H1 (cell line): ENCODE results near the gene USP12. TPM values are rescaled to one million over a fixed set of nuclear protein-coding genes. Genes with fewer than 3 reads are reported as not detected.

Experiments used
- CTCF ChIA-PET: fragments of 300-600 bp; sonication (Branson Sonifier 250); formaldehyde crosslinking; loops from one replicate; lab custom pipeline; 2021; ENCODE audit not compliant: partially characterized antibody; lab: Charles Lee
- POLR2A ChIA-PET: fragments of 300-600 bp; sonication (Branson Sonifier 250); formaldehyde crosslinking; loops from one replicate; lab custom pipeline; 2021; ENCODE audit warnings: inconsistent platforms; ENCODE audit not compliant: partially characterized antibody; lab: Charles Lee
- DNase-seq, 2 experiments: peaks; one replicate each; pipeline versions ENCODE4 v3.0.0 to v3.0.0-alpha.2; 2010 to 2022; ENCODE audit warnings: low spot score in 2 of 2, low read depth in 1 of 2, mixed read lengths in 1 of 2
- FAIRE-seq: peaks from 2 replicates; lab custom pipeline; 2011; peaks lifted over from hg19 to GRCh38; lab: Jason Lieb, UNC
- H2AFZ ChIP-seq: 2 replicates; pipeline ENCODE4 v1.8.1; 2012; ENCODE audit warnings: low read length, inconsistent platforms
- H2AK5ac ChIP-seq: 2 replicates; pipeline ENCODE4 v1.6.1; 2013; ENCODE audit warnings: low read depth, low read length
- H2BK120ac ChIP-seq: replicated peaks from 2 replicates; pipeline ENCODE3; 2013; ENCODE audit warnings: low read depth, low read length, inconsistent platforms
- H2BK12ac ChIP-seq: 2 replicates; pipeline ENCODE4 v1.6.1; 2013; ENCODE audit warnings: low read depth, low read length
- H2BK15ac ChIP-seq: 2 replicates; pipeline ENCODE4 v1.6.1; 2013; ENCODE audit warnings: low read length
- H2BK20ac ChIP-seq: 2 replicates; pipeline ENCODE4 v1.6.1; 2013; ENCODE audit warnings: low read length
- H2BK5ac ChIP-seq: 2 replicates; pipeline ENCODE4 v1.6.1; 2013; ENCODE audit warnings: low read depth, low read length
- H3K14ac ChIP-seq: 2 replicates; pipeline ENCODE4 v1.6.1; 2013; ENCODE audit warnings: inconsistent platforms; ENCODE audit not compliant: insufficient read length
- H3K18ac ChIP-seq: 2 replicates; pipeline ENCODE4 v1.6.1; 2013; ENCODE audit warnings: low read length; ENCODE audit errors: extremely low read depth
- H3K23ac ChIP-seq: 2 replicates; pipeline ENCODE4 v1.6.1; 2013; ENCODE audit warnings: inconsistent platforms; ENCODE audit not compliant: insufficient read length
- H3K23me2 ChIP-seq: 2 replicates; pipeline ENCODE4 v1.6.1; 2013; ENCODE audit warnings: low read depth, low read length
- H3K27ac ChIP-seq: 2 replicates; pipeline ENCODE4 v1.6.1; 2011; ENCODE audit warnings: low read depth, low read length, inconsistent platforms
- H3K27me3 ChIP-seq, 4 experiments: replicated peaks in 1 of 4; 1 replicate in 1 of 4; 2 replicates in 3 of 4; pipeline versions ENCODE4 v1.6.1 to v1.8.1; 2011 to 2013; ENCODE audit warnings: low read length in 3 of 4, mild to moderate bottlenecking in 3 of 4, inconsistent platforms in 2 of 4, mixed read lengths in 2 of 4, moderate library complexity in 1 of 4; ENCODE audit not compliant: control insufficient read depth in 3 of 4, insufficient read depth in 3 of 4; ENCODE audit errors: extremely low read depth in 1 of 4
- H3K36me3 ChIP-seq, 4 experiments: 2 replicates each; pipeline versions ENCODE4 v1.6.1 to v1.8.1; 2011 to 2013; ENCODE audit warnings: mild to moderate bottlenecking in 4 of 4, low read length in 3 of 4, moderate library complexity in 2 of 4, control low read depth in 1 of 4, inconsistent platforms in 1 of 4; ENCODE audit not compliant: insufficient read depth in 4 of 4, control insufficient read depth in 2 of 4
- H3K4ac ChIP-seq: replicated peaks from 2 replicates; pipeline ENCODE3; 2013; ENCODE audit warnings: low read length, low read depth, mixed read lengths, inconsistent platforms; ENCODE audit not compliant: insufficient read length
- H3K4me1 ChIP-seq, 4 experiments: replicated peaks in 1 of 4; 1 replicate in 1 of 4; 2 replicates in 3 of 4; pipeline versions ENCODE4 v1.6.1 to v1.8.1; 2011 to 2013; ENCODE audit warnings: low read length in 3 of 4, inconsistent platforms in 2 of 4, mixed read lengths in 1 of 4; ENCODE audit not compliant: insufficient read depth in 4 of 4, control insufficient read depth in 3 of 4
- H3K4me2 ChIP-seq, 2 experiments: 2 replicates each; pipeline versions ENCODE4 v1.6.1 to v1.8.1; 2011 to 2013; ENCODE audit warnings: low read depth in 2 of 2, low read length in 2 of 2, control low read depth in 1 of 2, inconsistent platforms in 1 of 2, mild to moderate bottlenecking in 1 of 2; ENCODE audit not compliant: insufficient read depth in 1 of 2
- H3K4me3 ChIP-seq, 4 experiments: fragments of 200-600, 300-600 bp in 1 of 4; sonication (generic), shearing (Covaris generic), sonication (Bioruptor Twin) in 1 of 4; 2 replicates each; pipeline versions ENCODE4 v1.5.1 to v1.8.1; 2011 to 2016; ENCODE audit warnings: low read length in 4 of 4, low read depth in 3 of 4, control low read depth in 2 of 4, inconsistent platforms in 2 of 4, mild to moderate bottlenecking in 2 of 4, mixed read lengths in 1 of 4, moderate library complexity in 1 of 4; ENCODE audit not compliant: insufficient read depth in 2 of 4; ENCODE audit errors: extremely low read depth in 1 of 4
- H3K56ac ChIP-seq: replicated peaks from 2 replicates; pipeline ENCODE3; 2013; ENCODE audit warnings: low read depth, mild to moderate bottlenecking, mixed read lengths, low read length, inconsistent platforms; ENCODE audit not compliant: insufficient read length
- H3K79me1 ChIP-seq: 2 replicates; pipeline ENCODE4 v1.6.1; 2013; ENCODE audit warnings: low read depth, low read length, control low read depth
- H3K79me2 ChIP-seq, 2 experiments: 2 replicates each; pipeline versions ENCODE4 v1.6.1 to v1.8.1; 2012 to 2013; ENCODE audit warnings: low read length in 2 of 2, mild to moderate bottlenecking in 2 of 2, inconsistent platforms in 1 of 2; ENCODE audit not compliant: insufficient read depth in 2 of 2, control insufficient read depth in 1 of 2
- H3K9ac ChIP-seq, 4 experiments: replicated peaks in 1 of 4; 1 replicate in 1 of 4; 2 replicates in 3 of 4; pipeline versions ENCODE4 v1.6.1 to v1.8.1; 2011 to 2013; ENCODE audit warnings: low read depth in 3 of 4, low read length in 3 of 4, control low read depth in 2 of 4, mild to moderate bottlenecking in 2 of 4, moderate library complexity in 2 of 4, inconsistent platforms in 1 of 4; ENCODE audit errors: extremely low read depth in 1 of 4
- H3K9me3 ChIP-seq, 2 experiments: 2 replicates each; pipeline versions ENCODE4 v1.6.1 to v1.8.1; 2012 to 2013; ENCODE audit warnings: mild to moderate bottlenecking in 2 of 2, moderate library complexity in 2 of 2, control low read depth in 1 of 2, inconsistent platforms in 1 of 2, low read depth in 1 of 2, low read length in 1 of 2, mixed read lengths in 1 of 2; ENCODE audit not compliant: insufficient read depth in 2 of 2
- H4K20me1 ChIP-seq, 2 experiments: replicated peaks in 1 of 2; 2 replicates each; pipeline versions ENCODE3 to v1.8.1; 2011 to 2013; ENCODE audit warnings: inconsistent platforms in 2 of 2, low read length in 2 of 2, mild to moderate bottlenecking in 1 of 2; ENCODE audit not compliant: insufficient read depth in 2 of 2, control insufficient read depth in 1 of 2
- H4K5ac ChIP-seq: 2 replicates; pipeline ENCODE4 v1.6.1; 2013; ENCODE audit warnings: low read length, low read depth, mixed read lengths, inconsistent platforms; ENCODE audit not compliant: insufficient read length
- H4K8ac ChIP-seq: 2 replicates; pipeline ENCODE4 v1.8.0; 2013; ENCODE audit warnings: mild to moderate bottlenecking, moderate library complexity, low read length, inconsistent platforms; ENCODE audit not compliant: insufficient read depth; ENCODE audit errors: extremely low read depth
- H4K91ac ChIP-seq: replicated peaks from 2 replicates; pipeline ENCODE3; 2013; ENCODE audit warnings: low read length, mixed read lengths, inconsistent platforms; ENCODE audit not compliant: insufficient read length
- FOSL1 ChIP-seq: IDR thresholded peaks from 2 replicates; pipeline ENCODE4 v1.6.1; 2011; ENCODE audit warnings: mild to moderate bottlenecking, low read depth, low read length, moderate library complexity; ENCODE audit not compliant: insufficient read depth
- GABPA ChIP-seq: IDR thresholded peaks from 2 replicates; pipeline ENCODE4 v1.6.1; 2011; ENCODE audit warnings: mild to moderate bottlenecking, low read length, moderate library complexity, borderline replicate concordance; ENCODE audit not compliant: insufficient read depth
- NANOG ChIP-seq: IDR thresholded peaks from 2 replicates; pipeline ENCODE4 v1.6.1; 2011; ENCODE audit warnings: low read length, low read depth, mild to moderate bottlenecking, inconsistent platforms; ENCODE audit not compliant: insufficient read depth, poor library complexity, severe bottlenecking
- TBP ChIP-seq: IDR thresholded peaks from 2 replicates; pipeline ENCODE4 v1.6.1; 2011; ENCODE audit warnings: low read depth, low read length, improper control_type of control experiment
- WGBS, 2 experiments: shearing (Covaris generic) in 1 of 2; methylation state at CpG; one replicate each; pipeline versions ENCODE4 v1.1.6 to v1.1.7; 2013 to 2015; ENCODE audit warnings: low lambda C conversion rate in 2 of 2, mixed read lengths in 2 of 2, inconsistent platforms in 1 of 2, low coverage in 1 of 2, missing lambda C conversion rate in 1 of 2; ENCODE audit not compliant: insufficient replicate concordance in 2 of 2, insufficient coverage in 1 of 2, insufficient read length in 1 of 2; ENCODE audit errors: extremely low coverage in 1 of 2, missing lambda C conversion rate in 1 of 2; 5-methylcytosine and 5-hydroxymethylcytosine counted together
- polyA plus RNA-seq, 7 experiments: library from polyadenylated mRNA; depleted of rRNA in 3 of 7; stranded (reverse) in 5 of 7; unstranded in 2 of 7; fragments of >200 nt in 5 of 7; fragments of 200-250 nt in 2 of 7; gene quantifications; 1 replicate in 5 of 7; 2 replicates in 1 of 7; 4 replicates in 1 of 7; pipeline versions ENCODE4 v1.2.1 to v1.2.3, GENCODE V29; 2011 to 2013; ENCODE audit warnings: missing spikeins in 2 of 7, mixed read lengths in 2 of 7
- total RNA-seq: library from RNA; stranded (reverse); fragmentation: NEBNext Ultra II Directional; extraction: Animal tissue kit (Norgen Biotek cat#: 25700); gene quantifications from 2 replicates; pipeline ENCODE4 v1.2.1, GENCODE V29; 2021

The USP12 gene
- total and polyA plus RNA-seq, 2 of the 8 experiments (the other 6 are each of a cell fraction or from before 2014, with no cell fraction given) = 4.0 to 30.0 TPM

DNA sequence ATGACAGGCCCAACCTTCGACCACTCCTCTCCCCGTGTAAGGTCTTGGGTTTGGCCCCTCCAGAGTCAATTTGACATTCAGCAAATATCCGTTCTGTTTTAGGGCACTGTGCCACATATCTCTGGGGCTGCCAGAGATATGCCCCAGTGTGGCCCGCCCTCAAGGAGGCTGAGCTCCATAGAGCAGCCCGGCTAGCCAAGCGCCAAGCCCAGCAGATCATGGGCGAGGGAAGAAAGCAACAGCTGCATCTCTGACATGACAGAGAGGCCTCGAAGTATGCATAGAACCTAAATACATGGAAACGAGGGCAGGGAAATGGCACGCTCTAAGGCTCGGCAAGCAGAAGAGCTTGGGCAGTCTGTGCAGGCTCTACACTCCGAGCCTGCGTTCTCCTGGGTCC is 124.5 kb downstream of the USP12 start:
- Histone ChIP-seq H4K5ac (no peak overlapping the region), H3K9me3 (peaks cover 0 to 2% of the 10 kb centered on the region in 2 experiments; a peak in 1 of 4 replicates), H3K18ac (no peak overlapping the region), H3K4me3 (no peak overlapping the region), H4K20me1 (no peaks in the 10 kb centered on the region), H2BK20ac (no peak overlapping the region), H2BK120ac (no peak overlapping the region), H4K91ac (no peak overlapping the region), H3K23me2 (no peaks in the 10 kb centered on the region; the same call in 1 of the 2 replicates), H3K4ac (no peak overlapping the region), H2BK5ac (no peak overlapping the region), H3K14ac (no peak overlapping the region), H3K4me1 (peaks cover 0 to 10% (median 3%) of the 10 kb centered on the region in 4 experiments; a peak in 3 of 7 replicates), H3K36me3 (no peaks in the 10 kb centered on the region), H2BK12ac (no peak overlapping the region), H2AK5ac (no peak overlapping the region), H3K79me1 (no peaks in the 10 kb centered on the region), H3K23ac (no peak overlapping the region), H3K9ac (no peak overlapping the region), H3K79me2 (no peaks in the 10 kb centered on the region), H4K8ac (no peak overlapping the region), H3K4me2 (no peak overlapping the region), H2AFZ (no peak overlapping the region), H2BK15ac (no peak overlapping the region), H3K27ac (no peak overlapping the region), H3K56ac (no peak overlapping the region), H3K27me3 (no peaks in the 10 kb centered on the region)
- 81% methylated on average over 13 of the region's 13 CpGs; no CpG with 5 or more reads in 1 of the 2 experiments for WGBS, 2 experiments
- CTCF ChIA-PET = interaction anchor here (0.7 to 1.3 kb wide), 3 partner anchors 26 to 194 kb away, joined by 3 to 4 read pairs (median 3); no protein-coding TSS in a partner anchor
- no peak for FAIRE-seq
- POLR2A ChIA-PET = no interaction called here
- peak in 1 of 2 experiments; percentile 28 for DNase-seq
- no peak for TF ChIP-seq FOSL1
- no peak for TF ChIP-seq TBP
- no peak for TF ChIP-seq NANOG
- no peak for TF ChIP-seq GABPA
